ENCODE measurements around the gene PLXDC2. TPM values are rescaled to one million over a fixed set of nuclear protein-coding genes. Genes with fewer than 3 reads are reported as not detected.

PLXDC2 gene
- total and polyA plus RNA-seq, 2 donors from 2014 or later, result 11.9 to 42.1 TPM

GRCh38 chr10:19892677-19893076, 76.4 kb downstream of the PLXDC2 start:
- H3K9me3 ChIP-seq (ENCODE audit: control insufficient read depth in 2 of 3, insufficient read depth in 1 of 3, low read length in 3 of 3), result no peaks in the 10 kb centered on the region
- no peak overlapping the region for H3K27ac ChIP-seq (ENCODE audit: low read depth in 2 of 2, low read length in 2 of 2)
- no peak overlapping the region for H3K9ac ChIP-seq (ENCODE audit: low read length in 3 of 3)
- H3K36me3 ChIP-seq (ENCODE audit: control insufficient read depth in 2 of 3, insufficient read depth in 3 of 3, low read length in 3 of 3), result no peaks in the 10 kb centered on the region
- intact Hi-C loops (cut with DNase I), result no loop called here
- DNase-seq (no peak), FAIRE-seq (no peak)
- TF ChIP-seq CTCF (IDR thresholded peaks at IDR 0.05; ENCODE audit: borderline replicate concordance, extremely low read depth, insufficient read depth), result no peak
- peaks cover 2 to 15% (median 5%) of the 10 kb centered on the region in 3 donors for H3K4me1 ChIP-seq (ENCODE audit: control insufficient read depth in 2 of 3, insufficient read depth in 2 of 3, low read depth in 1 of 3, low read length in 3 of 3)
- H3K27me3 ChIP-seq (ENCODE audit: control insufficient read depth, insufficient read depth, low read length), result no peaks in the 10 kb centered on the region
- no peak overlapping the region for H3K4me3 ChIP-seq (ENCODE audit: low read length in 3 of 3)

- Histone ChIP-seq H3K36me3 (ENCODE audit: control insufficient read depth in 2 of 3, insufficient read depth in 3 of 3, low read length in 3 of 3) (no peaks in the 10 kb centered on the region), H3K9ac (ENCODE audit: low read length in 3 of 3) (no peak overlapping the region), H3K4me3 (ENCODE audit: low read length in 3 of 3) (no peak overlapping the region), H3K9me3 (ENCODE audit: control insufficient read depth in 2 of 3, insufficient read depth in 1 of 3, low read length in 3 of 3) (no peaks in the 10 kb centered on the region), H3K4me1 (ENCODE audit: control insufficient read depth in 2 of 3, insufficient read depth in 2 of 3, low read depth in 1 of 3, low read length in 3 of 3) (peaks cover 2 to 15% (median 2%) of the 10 kb centered on the region in 3 donors), H3K27ac (ENCODE audit: low read depth in 2 of 2, low read length in 2 of 2) (no peak overlapping the region), H3K27me3 (ENCODE audit: control insufficient read depth, insufficient read depth, low read length) (no peaks in the 10 kb centered on the region)
- intact Hi-C loops (cut with DNase I), result no loop called here
- FAIRE-seq (no peak), DNase-seq (no peak)
- TF ChIP-seq CTCF (IDR thresholded peaks at IDR 0.05; ENCODE audit: borderline replicate concordance, extremely low read depth, insufficient read depth), result no peak
These were observed 79.3 kb downstream of the PLXDC2 start for GRCh38 chr10:19895500-19895899.

- FAIRE-seq, result no peak
- Histone ChIP-seq H3K9ac (ENCODE audit: low read length in 3 of 3) (no peak overlapping the region), H3K4me1 (ENCODE audit: control insufficient read depth in 2 of 3, insufficient read depth in 2 of 3, low read depth in 1 of 3, low read length in 3 of 3) (peaks cover 0 to 2% (median 0%) of the 10 kb centered on the region in 3 donors), H3K36me3 (ENCODE audit: control insufficient read depth in 2 of 3, insufficient read depth in 3 of 3, low read length in 3 of 3) (no peaks in the 10 kb centered on the region), H3K27ac (ENCODE audit: low read depth in 2 of 2, low read length in 2 of 2) (no peak overlapping the region), H3K4me3 (ENCODE audit: low read length in 3 of 3) (no peak overlapping the region), H3K9me3 (ENCODE audit: control insufficient read depth in 2 of 3, insufficient read depth in 1 of 3, low read length in 3 of 3) (no peaks in the 10 kb centered on the region), H3K27me3 (ENCODE audit: control insufficient read depth, insufficient read depth, low read length) (no peaks in the 10 kb centered on the region)
- no peak for TF ChIP-seq CTCF (IDR thresholded peaks at IDR 0.05; ENCODE audit: borderline replicate concordance, extremely low read depth, insufficient read depth)
- intact Hi-C loops (cut with DNase I), result no loop called here
- DNase-seq, result no peak
These were observed 86.2 kb downstream of the PLXDC2 start for GRCh38 chr10:19902456-19902855.

- Histone ChIP-seq H3K27me3 (ENCODE audit: control insufficient read depth, insufficient read depth, low read length) (no peaks in the 10 kb centered on the region), H3K36me3 (ENCODE audit: control insufficient read depth in 2 of 3, insufficient read depth in 3 of 3, low read length in 3 of 3) (no peaks in the 10 kb centered on the region), H3K9ac (ENCODE audit: low read length in 3 of 3) (no peak overlapping the region), H3K27ac (ENCODE audit: low read depth in 2 of 2, low read length in 2 of 2) (no peak overlapping the region), H3K4me1 (ENCODE audit: control insufficient read depth in 2 of 3, insufficient read depth in 2 of 3, low read depth in 1 of 3, low read length in 3 of 3) (no peaks in the 10 kb centered on the region), H3K9me3 (ENCODE audit: control insufficient read depth in 2 of 3, insufficient read depth in 1 of 3, low read length in 3 of 3) (no peaks in the 10 kb centered on the region), H3K4me3 (ENCODE audit: low read length in 3 of 3) (no peak overlapping the region)
- TF ChIP-seq CTCF (IDR thresholded peaks at IDR 0.05; ENCODE audit: borderline replicate concordance, extremely low read depth, insufficient read depth), result no peak
- DNase-seq, result no peak
- no peak for FAIRE-seq
- intact Hi-C loops (cut with DNase I), result no loop called here
These were observed 88.0 kb downstream of the PLXDC2 start for GRCh38 chr10:19904202-19904661.

Data from kidney (tissue), 14 donors.